PC-3 (cell line): ENCODE data around the gene DAAM1.

Experiments
- EZH2 ChIP-seq: fragments of 300-600 bp; sonication (generic); IDR thresholded peaks from one replicate; pipeline ENCODE4 v1.6.1; 2017; ENCODE audit warnings: antibody characterized with exemption, mild to moderate bottlenecking, low read length; ENCODE audit not compliant: unreplicated experiment
- EZH2phosphoT487 ChIP-seq: fragments of 300-600 bp; sonication (generic); IDR thresholded peaks from 2 replicates; pipeline ENCODE4 v1.6.1; 2018; ENCODE audit warnings: mild to moderate bottlenecking, antibody characterized with exemption, low read length, borderline replicate concordance
- TF ChIP-seq, protein P1 (sequence below): fragments of 300-600 bp; sonication (generic); conservative IDR thresholded peaks from 2 replicates; pipeline ENCODE4 v1.5.1; 2017; ENCODE audit warnings: antibody characterized with exemption, low read depth, mild to moderate bottlenecking, low read length

DNA sequence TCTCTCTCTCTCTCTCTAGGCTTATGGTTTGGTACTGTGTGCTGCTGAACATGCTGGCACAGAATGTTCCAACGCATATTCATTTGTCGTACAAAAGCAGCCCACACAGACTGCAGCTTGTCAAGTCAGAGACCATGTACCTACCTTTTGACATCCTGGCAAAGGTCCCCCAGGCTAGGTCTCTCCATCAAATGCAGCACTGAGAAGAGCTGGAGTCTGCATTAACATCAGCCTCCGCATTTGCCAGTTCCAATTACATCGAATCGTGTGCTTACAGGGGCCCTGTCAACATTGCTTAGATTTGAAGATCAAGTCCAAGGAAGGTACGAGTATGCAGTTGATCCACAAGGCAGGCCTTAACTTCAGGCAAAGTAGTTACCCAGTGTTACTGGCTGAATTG lies 228.8 kb downstream of the DAAM1 start:
- TF ChIP-seq, protein P1, sequence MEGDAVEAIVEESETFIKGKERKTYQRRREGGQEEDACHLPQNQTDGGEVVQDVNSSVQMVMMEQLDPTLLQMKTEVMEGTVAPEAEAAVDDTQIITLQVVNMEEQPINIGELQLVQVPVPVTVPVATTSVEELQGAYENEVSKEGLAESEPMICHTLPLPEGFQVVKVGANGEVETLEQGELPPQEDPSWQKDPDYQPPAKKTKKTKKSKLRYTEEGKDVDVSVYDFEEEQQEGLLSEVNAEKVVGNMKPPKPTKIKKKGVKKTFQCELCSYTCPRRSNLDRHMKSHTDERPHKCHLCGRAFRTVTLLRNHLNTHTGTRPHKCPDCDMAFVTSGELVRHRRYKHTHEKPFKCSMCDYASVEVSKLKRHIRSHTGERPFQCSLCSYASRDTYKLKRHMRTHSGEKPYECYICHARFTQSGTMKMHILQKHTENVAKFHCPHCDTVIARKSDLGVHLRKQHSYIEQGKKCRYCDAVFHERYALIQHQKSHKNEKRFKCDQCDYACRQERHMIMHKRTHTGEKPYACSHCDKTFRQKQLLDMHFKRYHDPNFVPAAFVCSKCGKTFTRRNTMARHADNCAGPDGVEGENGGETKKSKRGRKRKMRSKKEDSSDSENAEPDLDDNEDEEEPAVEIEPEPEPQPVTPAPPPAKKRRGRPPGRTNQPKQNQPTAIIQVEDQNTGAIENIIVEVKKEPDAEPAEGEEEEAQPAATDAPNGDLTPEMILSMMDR, result no peak
- TF ChIP-seq EZH2 (no peak), EZH2phosphoT487 (no peak)
